ENCODE results near the gene RELA. TPM values are rescaled to one million over a fixed set of nuclear protein-coding genes. Genes with fewer than 3 reads are reported as not detected.

The RELA gene
- total and polyA plus RNA-seq, 2 of the 4 experiments (the other 2 are of a cell fraction) = 8.6 to 53.0 TPM

- Histone ChIP-seq H3K4me1 (ENCODE audit: control insufficient read depth, insufficient read depth, low read length) (peaks cover 14% of the 10 kb centered on the region), H3K27me3 (ENCODE audit: control insufficient read depth, insufficient read depth, low read length) (no peaks in the 10 kb centered on the region), H2AFZ (replicated peaks; ENCODE audit: low read length, poor library complexity) (no peak overlapping the region), H2BK5ac (ENCODE audit: low read depth, low read length, poor library complexity, severe bottlenecking) (no peak overlapping the region), H3K4ac (ENCODE audit: low read depth, low read length) (no peak overlapping the region), H4K8ac (ENCODE audit: low read depth in 2 of 2, low read length in 2 of 2) (no peak overlapping the region), H2AK5ac (ENCODE audit: low read depth, low read length) (no peak overlapping the region), H3K27ac (ENCODE audit: insufficient read depth, low read length) (no peak overlapping the region), H3K36me3 (ENCODE audit: control insufficient read depth, insufficient read depth, low read length) (peaks cover 20% of the 10 kb centered on the region), H3K9me3 (ENCODE audit: control insufficient read depth, insufficient read depth, low read length) (no peaks in the 10 kb centered on the region), H2BK20ac (ENCODE audit: low read depth, low read length) (no peak overlapping the region), H3K18ac (ENCODE audit: low read depth, low read length) (no peak overlapping the region), H3K79me1 (ENCODE audit: low read depth in 1 of 2, low read length in 2 of 2) (peaks cover 16 to 56% of the 10 kb centered on the region in 2 experiments), H3K4me2 (ENCODE audit: low read depth, low read length) (no peak overlapping the region), H3K9ac (ENCODE audit: low read depth, low read length) (no peak overlapping the region), H3K14ac (replicated peaks; ENCODE audit: low read depth, low read length) (no peak overlapping the region), H3K56ac (ENCODE audit: extremely low read depth, insufficient read depth, low read length) (no peak overlapping the region), H2BK15ac (ENCODE audit: low read depth, low read length) (no peak overlapping the region), H4K5ac (ENCODE audit: low read depth, low read length) (no peak overlapping the region), H2BK120ac (ENCODE audit: low read depth, low read length) (no peak overlapping the region), H3K9me1 (ENCODE audit: insufficient read depth, low read length) (peaks cover 15% of the 10 kb centered on the region), H2AK9ac (replicated peaks; ENCODE audit: low read depth, low read length, poor library complexity) (no peak overlapping the region), H4K20me1 (ENCODE audit: insufficient read depth, low read length) (peaks cover 26% of the 10 kb centered on the region; the same call in 1 of the 2 replicates), H4K91ac (ENCODE audit: insufficient read depth, low read depth, low read length) (no peak overlapping the region), H3K23ac (ENCODE audit: low read depth, low read length) (no peak overlapping the region), H3K4me3 (ENCODE audit: insufficient read depth, low read depth, low read length) (no peak overlapping the region)
- dilution Hi-C loops (cut with HindIII; ENCODE audit: low sequenced_read_pairs, unreplicated experiment) (no loop called here), intact Hi-C loops (cut with micrococcal nuclease) (no loop called here), in situ Hi-C loops (cut with MboI; ENCODE audit: low sequenced_read_pairs) (no loop called here)
- no TSS peak for BruUV-seq (replicated peaks)
- ChIA-PET POLR2A (ENCODE audit: unreplicated experiment) (no interaction called here), CTCF (no interaction called here)
- no peak for TF ChIP-seq MXI1 (IDR thresholded peaks at IDR 0.05; ENCODE audit: borderline replicate concordance, low read depth, low read length)
- TF ChIP-seq SMC3 (IDR thresholded peaks at IDR 0.05; ENCODE audit: low read depth, low read length) = no peak
- TF ChIP-seq ELK1 (IDR thresholded peaks at IDR 0.05; ENCODE audit: borderline replicate concordance, low read depth, low read length) = no peak
- TF ChIP-seq CEBPB (IDR thresholded peaks at IDR 0.05; ENCODE audit: low read depth, low read length) = no peak
- no peak for TF ChIP-seq MAFK (IDR thresholded peaks at IDR 0.05; ENCODE audit: low read depth, low read length)
- no peak for TF ChIP-seq MAZ (IDR thresholded peaks at IDR 0.05; ENCODE audit: borderline replicate concordance, low read depth, low read length)
- TF ChIP-seq FOS (IDR thresholded peaks at IDR 0.05; ENCODE audit: low read depth, low read length) = no peak
- TF ChIP-seq RFX5 (IDR thresholded peaks at IDR 0.05; ENCODE audit: low read depth, low read length) = no peak
- no peak for TF ChIP-seq CTCF (conservative IDR thresholded peaks at IDR 0.05; ENCODE audit: low read depth, low read length)
- WGBS, 2 experiments (ENCODE audit: extremely low coverage in 2 of 2, insufficient read length in 1 of 2) = 96% methylated on average over 29 of the region's 35 CpGs; no CpG with 5 or more reads in 1 of the 2 experiments
- no peak for DNase-seq
- no peak for ATAC-seq (ENCODE audit: low read depth)
Observed at GRCh38 chr11:65640483-65641296, 22.0 kb downstream of the RELA start.
